Neural progenitor cell (in vitro differentiated cells): Measurements from ENCODE around the gene MCM8. TPM values are rescaled to one million over a fixed set of nuclear protein-coding genes. Genes with fewer than 3 reads are reported as not detected.

Experiments
- DNase-seq: peaks from one replicate; pipeline ENCODE4 v3.0.0-alpha.2; 2016; ENCODE audit warnings: low spot score
- H2AFZ ChIP-seq: fragments of 200-600 bp; sonication (generic); replicated peaks from 2 replicates; pipeline ENCODE4 v1.6.1; 2016; ENCODE audit warnings: antibody characterized with exemption
- H3F3A ChIP-seq: fragments of 200-600 bp; sonication (generic); 2 replicates; pipeline ENCODE4 v1.6.1; 2016; ENCODE audit warnings: antibody characterized with exemption, low read depth
- H3K27ac ChIP-seq: fragments of 200-600 bp; sonication (generic); 2 replicates; pipeline ENCODE4 v1.5.1; 2016; ENCODE audit warnings: mild to moderate bottlenecking
- H3K27me3 ChIP-seq: fragments of 200-600 bp; sonication (generic); 2 replicates; pipeline ENCODE4 v1.6.1; 2016; ENCODE audit warnings: mild to moderate bottlenecking, moderate library complexity
- H3K36me3 ChIP-seq: fragments of 200-600 bp; sonication (generic); 2 replicates; pipeline ENCODE4 v1.5.1; 2016
- H3K4me1 ChIP-seq: fragments of 200-600 bp; sonication (generic); 2 replicates; pipeline ENCODE4 v1.6.1; 2016; ENCODE audit warnings: mixed run types
- H3K4me2 ChIP-seq: fragments of 200-600 bp; sonication (generic); 2 replicates; pipeline ENCODE4 v1.6.1; 2016
- H3K4me3 ChIP-seq: fragments of 200-600 bp; sonication (generic); 2 replicates; pipeline ENCODE4 v1.5.1; 2016
- H3K79me2 ChIP-seq: fragments of 200-600 bp; sonication (generic); 2 replicates; pipeline ENCODE4 v1.6.1; 2016; ENCODE audit warnings: low read depth
- H3K9ac ChIP-seq: fragments of 200-600 bp; sonication (generic); 2 replicates; pipeline ENCODE4 v1.6.1; 2016
- H3K9me3 ChIP-seq: fragments of 200-600 bp; sonication (generic); 2 replicates; pipeline ENCODE4 v1.5.1; 2016; ENCODE audit warnings: low read depth
- H4K20me1 ChIP-seq: fragments of 200-600 bp; sonication (generic); 2 replicates; pipeline ENCODE4 v1.6.1; 2016; ENCODE audit warnings: low read depth
- H3K27ac Mint-ChIP-seq: 3 replicates; pipeline ENCODE4 v1.8.0; 2021; ENCODE audit warnings: mixed read lengths
- H3K27me3 Mint-ChIP-seq: 2 replicates; pipeline ENCODE4 v1.8.0; 2022; ENCODE audit warnings: low read depth, mild to moderate bottlenecking, inconsistent platforms, moderate library complexity, mixed read lengths; ENCODE audit not compliant: insufficient read depth
- H3K36me3 Mint-ChIP-seq: 3 replicates; pipeline ENCODE4 v1.8.0; 2021; ENCODE audit warnings: mixed read lengths
- H3K4me1 Mint-ChIP-seq: 3 replicates; pipeline ENCODE4 v1.8.0; 2021; ENCODE audit warnings: mixed read lengths
- H3K4me3 Mint-ChIP-seq: 3 replicates; pipeline ENCODE4 v1.8.0; 2021; ENCODE audit warnings: mild to moderate bottlenecking, moderate library complexity, mixed read lengths
- H3K9me3 Mint-ChIP-seq: 3 replicates; pipeline ENCODE4 v1.8.0; 2020; ENCODE audit warnings: mixed read lengths
- EZH2 ChIP-seq: fragments of 200-600 bp; sonication (generic); IDR thresholded peaks from 2 replicates; pipeline ENCODE4 v1.6.1; 2017; ENCODE audit warnings: antibody characterized with exemption, mild to moderate bottlenecking, moderate library complexity
- EZH2phosphoT487 ChIP-seq: fragments of 200-600 bp; sonication (generic); IDR thresholded peaks from 2 replicates; pipeline ENCODE4 v1.6.1; 2017; ENCODE audit warnings: antibody characterized with exemption
- total RNA-seq: library from RNA; depleted of rRNA; stranded (reverse); fragments of >200 nt; gene quantifications from 2 replicates; pipeline ENCODE4 v1.2.3, GENCODE V29; 2015; ENCODE audit warnings: low replicate concordance
- TF ChIP-seq, protein P1 (sequence below): fragments of 200-600 bp; sonication (generic); IDR thresholded peaks from 2 replicates; pipeline ENCODE4 v1.5.1; 2017; ENCODE audit warnings: antibody characterized with exemption, mild to moderate bottlenecking

MCM8 gene
- total RNA-seq, 1 donor from 2014 or later, result 45.2 TPM

DNA sequence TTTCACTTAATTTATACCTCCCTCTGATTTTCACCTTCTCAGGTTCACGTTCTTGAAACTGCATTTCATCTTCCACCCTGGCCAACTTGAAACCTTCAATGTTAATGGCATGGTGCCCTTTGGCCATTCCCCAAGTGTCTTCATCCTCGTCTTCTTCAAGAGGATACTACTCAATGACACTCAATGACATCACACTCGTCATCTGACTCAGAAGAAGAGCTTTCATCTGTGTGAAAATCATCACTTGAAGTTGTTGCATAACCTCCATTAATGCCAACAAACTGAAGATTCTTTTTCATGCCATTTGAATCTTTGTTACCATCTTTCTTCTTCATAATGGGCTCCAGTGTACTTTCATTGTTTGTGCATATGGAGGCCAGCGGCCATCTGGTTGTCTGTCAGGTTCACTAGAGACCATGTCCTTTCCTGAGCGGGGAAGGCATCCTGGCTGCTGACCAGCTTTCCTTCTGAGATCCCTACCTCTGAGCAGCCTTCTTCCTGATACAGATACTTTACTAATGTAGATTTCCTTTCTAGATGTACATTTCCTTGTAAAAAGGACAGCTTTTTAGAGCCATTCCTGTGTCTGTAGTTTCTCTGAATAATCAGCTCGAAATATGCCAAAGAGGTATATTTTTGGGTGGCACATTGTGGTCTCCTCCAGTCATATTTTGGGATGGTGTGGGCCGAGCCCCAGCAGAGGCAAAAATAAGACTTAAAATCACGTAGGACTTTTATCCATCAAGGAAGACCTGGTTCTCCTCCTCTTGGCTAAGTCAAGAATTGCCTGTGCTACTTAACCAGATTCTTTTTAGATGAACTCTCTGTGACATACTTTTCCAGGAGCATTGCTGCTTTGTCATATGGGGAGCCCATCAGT lies 21.4 kb upstream of the MCM8 start:
- Histone ChIP-seq H3K4me1 (peaks cover 6% of the 10 kb centered on the region), H3K27ac (no peak overlapping the region), H3K27me3 (no peaks in the 10 kb centered on the region), H3K9me3 (no peaks in the 10 kb centered on the region), H3K4me3 (no peak overlapping the region), H3K9ac (no peak overlapping the region), H2AFZ (no peak overlapping the region), H4K20me1 (no peaks in the 10 kb centered on the region), H3K4me2 (no peak overlapping the region), H3F3A (no peaks in the 10 kb centered on the region), H3K79me2 (no peaks in the 10 kb centered on the region), H3K36me3 (no peaks in the 10 kb centered on the region)
- TF ChIP-seq EZH2 (no peak), EZH2phosphoT487 (no peak)
- TF ChIP-seq, protein P1, sequence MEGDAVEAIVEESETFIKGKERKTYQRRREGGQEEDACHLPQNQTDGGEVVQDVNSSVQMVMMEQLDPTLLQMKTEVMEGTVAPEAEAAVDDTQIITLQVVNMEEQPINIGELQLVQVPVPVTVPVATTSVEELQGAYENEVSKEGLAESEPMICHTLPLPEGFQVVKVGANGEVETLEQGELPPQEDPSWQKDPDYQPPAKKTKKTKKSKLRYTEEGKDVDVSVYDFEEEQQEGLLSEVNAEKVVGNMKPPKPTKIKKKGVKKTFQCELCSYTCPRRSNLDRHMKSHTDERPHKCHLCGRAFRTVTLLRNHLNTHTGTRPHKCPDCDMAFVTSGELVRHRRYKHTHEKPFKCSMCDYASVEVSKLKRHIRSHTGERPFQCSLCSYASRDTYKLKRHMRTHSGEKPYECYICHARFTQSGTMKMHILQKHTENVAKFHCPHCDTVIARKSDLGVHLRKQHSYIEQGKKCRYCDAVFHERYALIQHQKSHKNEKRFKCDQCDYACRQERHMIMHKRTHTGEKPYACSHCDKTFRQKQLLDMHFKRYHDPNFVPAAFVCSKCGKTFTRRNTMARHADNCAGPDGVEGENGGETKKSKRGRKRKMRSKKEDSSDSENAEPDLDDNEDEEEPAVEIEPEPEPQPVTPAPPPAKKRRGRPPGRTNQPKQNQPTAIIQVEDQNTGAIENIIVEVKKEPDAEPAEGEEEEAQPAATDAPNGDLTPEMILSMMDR, result no peak
- Mint-ChIP-seq H3K9me3 (no peaks in the 10 kb centered on the region), H3K4me3 (no peak overlapping the region), H3K36me3 (no peaks in the 10 kb centered on the region), H3K27me3 (no peaks in the 10 kb centered on the region), H3K4me1 (no peaks in the 10 kb centered on the region), H3K27ac (no peak overlapping the region)
- DNase-seq, result no peak

- Histone ChIP-seq H3K9ac (no peak overlapping the region), H3K27ac (no peak overlapping the region), H3K27me3 (no peaks in the 10 kb centered on the region), H3K36me3 (no peaks in the 10 kb centered on the region), H3K4me3 (no peak overlapping the region), H4K20me1 (no peaks in the 10 kb centered on the region), H3F3A (no peaks in the 10 kb centered on the region), H2AFZ (no peak overlapping the region), H3K79me2 (no peaks in the 10 kb centered on the region), H3K9me3 (no peaks in the 10 kb centered on the region), H3K4me2 (no peak overlapping the region), H3K4me1 (peaks cover 6% of the 10 kb centered on the region)
- Mint-ChIP-seq H3K4me3 (no peak overlapping the region), H3K9me3 (no peaks in the 10 kb centered on the region), H3K4me1 (no peaks in the 10 kb centered on the region), H3K27me3 (no peaks in the 10 kb centered on the region), H3K36me3 (no peaks in the 10 kb centered on the region), H3K27ac (no peak overlapping the region)
- TF ChIP-seq, protein P1, result no peak
- TF ChIP-seq EZH2 (no peak), EZH2phosphoT487 (no peak)
- DNase-seq, result no peak
Observed at GRCh38 chr20:5931411-5931810, 19.0 kb upstream of the MCM8 start.

GRCh38 chr20:5932796-5933195 lies 17.7 kb upstream of the MCM8 start:
- no peak overlapping the region for H3K4me3 Mint-ChIP-seq
- no peaks in the 10 kb centered on the region for H3K27me3 ChIP-seq
- no peak overlapping the region for H2AFZ ChIP-seq
- no peak for DNase-seq
- TF ChIP-seq EZH2phosphoT487 (no peak), EZH2 (no peak)
- TF ChIP-seq, protein P1, result no peak
- no peaks in the 10 kb centered on the region for H4K20me1 ChIP-seq
- H3K79me2 ChIP-seq, result no peaks in the 10 kb centered on the region
- H3K27me3 Mint-ChIP-seq, result no peaks in the 10 kb centered on the region
- H3K4me2 ChIP-seq, result no peak overlapping the region
- no peaks in the 10 kb centered on the region for H3F3A ChIP-seq
- no peak overlapping the region for H3K27ac Mint-ChIP-seq
- no peaks in the 10 kb centered on the region for H3K4me1 Mint-ChIP-seq
- no peaks in the 10 kb centered on the region for H3K9me3 Mint-ChIP-seq
- no peaks in the 10 kb centered on the region for H3K4me1 ChIP-seq
- H3K4me3 ChIP-seq, result no peak overlapping the region
- no peaks in the 10 kb centered on the region for H3K36me3 Mint-ChIP-seq
- H3K27ac ChIP-seq, result no peak overlapping the region
- H3K36me3 ChIP-seq, result no peaks in the 10 kb centered on the region
- H3K9me3 ChIP-seq, result no peaks in the 10 kb centered on the region
- H3K9ac ChIP-seq, result no peak overlapping the region
